GM12878 (cell line): ENCODE data around the gene APOO. TPM values are rescaled to one million over a fixed set of nuclear protein-coding genes. Genes with fewer than 3 reads are reported as not detected.

Experiments
- ATAC-seq: fragments of 200-7000 bp; cut with Tn5 transposase; 3 replicates; pipeline ENCODE4 v1.9.1; 2020; ENCODE audit warnings: mild to moderate bottlenecking, moderate library complexity
- BruUV-seq: library from RNA; stranded (reverse); fragments of 400-500 nt; replicated peaks from 2 replicates; lab custom pipeline; 2021; lab: Mats Ljungman, UMichigan
- CTCF ChIA-PET: fragments of 300-600 bp; sonication (Branson Sonifier 250); formaldehyde crosslinking; extraction: SDS; loops from one replicate; lab custom pipeline; 2021; ENCODE audit warnings: inconsistent platforms; lab: Yijun Ruan, JAX
- POLR2A ChIA-PET: fragments of 350-600 bp; formaldehyde crosslinking; extraction: SDS; loops from one replicate; lab custom pipeline; 2021; ENCODE audit warnings: inconsistent platforms; lab: Charles Lee
- RAD21 ChIA-PET: fragments of 300-600 bp; sonication (Branson Sonifier 250); formaldehyde crosslinking; loops from one replicate; lab custom pipeline; 2023; ENCODE audit warnings: antibody characterized with exemption; ENCODE audit not compliant: unreplicated experiment; lab: Charles Lee
- SMC1A ChIA-PET: fragments of 300-600 bp; sonication (Branson Sonifier 250); formaldehyde crosslinking; loops from one replicate; lab custom pipeline; 2023; ENCODE audit not compliant: unreplicated experiment, uncharacterized antibody; lab: Charles Lee
- DNase-seq: peaks from one replicate; pipeline ENCODE4 v3.0.0-alpha.2; 2011; ENCODE audit warnings: low read depth, low spot score
- FAIRE-seq: peaks from 3 replicates; lab custom pipeline; 2011; peaks lifted over from hg19 to GRCh38; lab: Jason Lieb, UNC
- H2AFZ ChIP-seq: 2 replicates; pipeline ENCODE4 v1.6.0; 2011; ENCODE audit warnings: low read depth, low read length, control low read depth; ENCODE audit not compliant: control insufficient read depth
- H3K27ac ChIP-seq: 2 replicates; pipeline ENCODE4 v1.5.1; 2011; ENCODE audit warnings: control low read depth; ENCODE audit not compliant: control insufficient read depth, insufficient read depth
- H3K27me3 ChIP-seq, 2 experiments: replicated peaks in 1 of 2; 2 replicates each; pipeline versions ENCODE4 v1.6.0 to v1.6.1; 2011; ENCODE audit warnings: low read length in 1 of 2; ENCODE audit not compliant: control insufficient read depth in 2 of 2, insufficient read depth in 2 of 2
- H3K36me3 ChIP-seq, 2 experiments: 2 replicates each; pipeline ENCODE4 v1.5.1; 2011; ENCODE audit warnings: low read length in 1 of 2; ENCODE audit not compliant: control insufficient read depth in 2 of 2, insufficient read depth in 2 of 2
- H3K4me1 ChIP-seq: 2 replicates; pipeline ENCODE4 v1.6.1; 2011; ENCODE audit warnings: mild to moderate bottlenecking, low read length, moderate library complexity, mixed read lengths; ENCODE audit not compliant: control insufficient read depth, insufficient read depth
- H3K4me2 ChIP-seq: 2 replicates; pipeline ENCODE4 v1.6.0; 2011; ENCODE audit warnings: control low read depth; ENCODE audit not compliant: control insufficient read depth, insufficient read depth
- H3K4me3 ChIP-seq: fragments of 200-600 bp; sonication (generic); 2 replicates; pipeline ENCODE4 v1.5.1; 2016
- H3K79me2 ChIP-seq: 2 replicates; pipeline ENCODE4 v1.6.0; 2011; ENCODE audit warnings: low read length; ENCODE audit not compliant: control insufficient read depth, insufficient read depth
- H3K9ac ChIP-seq: 2 replicates; pipeline ENCODE4 v1.8.0; 2011; ENCODE audit warnings: low read length, control low read depth, mixed read lengths; ENCODE audit not compliant: control insufficient read depth, insufficient read depth
- H3K9me3 ChIP-seq: replicated peaks from 3 replicates; pipeline ENCODE4 v1.5.1; 2011; ENCODE audit warnings: mild to moderate bottlenecking, low read length; ENCODE audit not compliant: control insufficient read depth, insufficient read depth
- H4K20me1 ChIP-seq: 2 replicates; pipeline ENCODE4 v1.6.0; 2011; ENCODE audit not compliant: control insufficient read depth, insufficient read depth
- BCLAF1 ChIP-seq: fragments of 450-650 bp; IDR thresholded peaks from 2 replicates; pipeline ENCODE4 v1.6.1; 2017; ENCODE audit warnings: antibody characterized with exemption, mild to moderate bottlenecking, moderate library complexity
- FOS ChIP-seq: IDR thresholded peaks from 3 replicates; pipeline ENCODE4 v1.6.1; 2011; ENCODE audit warnings: borderline replicate concordance; ENCODE audit not compliant: insufficient read length; ENCODE audit errors: extremely low read depth
- GABPA ChIP-seq: IDR thresholded peaks from 2 replicates; pipeline ENCODE4 v1.6.1; 2014; ENCODE audit warnings: antibody characterized with exemption, low read depth, mild to moderate bottlenecking, inconsistent platforms
- GATAD2B ChIP-seq: fragments of 450-650 bp; conservative IDR thresholded peaks from 2 replicates; pipeline ENCODE4 v1.6.1; 2017; ENCODE audit warnings: low read depth, mild to moderate bottlenecking, moderate library complexity
- IKZF1 ChIP-seq: fragments of 450-650 bp; conservative IDR thresholded peaks from 2 replicates; pipeline ENCODE4 v1.6.1; 2017; ENCODE audit warnings: antibody characterized with exemption, mild to moderate bottlenecking
- MYB ChIP-seq: fragments of 150-350 bp; IDR thresholded peaks from 2 replicates; pipeline ENCODE4 v1.6.1; 2014; ENCODE audit warnings: mild to moderate bottlenecking, low read depth, low read length, borderline replicate concordance
- NR2C2 ChIP-seq: IDR thresholded peaks from 2 replicates; pipeline ENCODE4 v1.6.1; 2011; ENCODE audit warnings: borderline replicate concordance, low read depth; ENCODE audit not compliant: control insufficient read depth, insufficient read length
- POLR2A ChIP-seq: IDR thresholded peaks from 2 replicates; pipeline ENCODE4 v1.6.1; 2011; ENCODE audit warnings: low read depth, mild to moderate bottlenecking, low read length
- RELA ChIP-seq: fragments of 450-650 bp; IDR thresholded peaks from 2 replicates; pipeline ENCODE4 v1.8.0; 2014; ENCODE audit warnings: borderline replicate concordance; ENCODE audit not compliant: partially characterized antibody
- SIX5 ChIP-seq: IDR thresholded peaks from 2 replicates; pipeline ENCODE4 v1.6.1; 2011; ENCODE audit warnings: mild to moderate bottlenecking, low read depth, low read length, moderate library complexity; ENCODE audit not compliant: severe bottlenecking
- SRF ChIP-seq, 2 experiments: IDR thresholded peaks; 2 replicates each; pipeline ENCODE4 v1.6.1; 2011; ENCODE audit warnings: low read depth in 2 of 2, low read length in 2 of 2, mild to moderate bottlenecking in 1 of 2, moderate library complexity in 1 of 2
- USF1 ChIP-seq: IDR thresholded peaks from 2 replicates; pipeline ENCODE4 v1.6.1; 2011; ENCODE audit warnings: borderline replicate concordance, low read depth, mild to moderate bottlenecking, moderate library complexity, mixed read lengths, low read length; ENCODE audit not compliant: insufficient read depth; ENCODE audit errors: extremely low read length
- YBX1 ChIP-seq: fragments of 450-650 bp; IDR thresholded peaks from 2 replicates; pipeline ENCODE4 v1.6.1; 2016; ENCODE audit warnings: antibody characterized with exemption
- WGBS: methylation state at CpG from one replicate; pipeline ENCODE4 v1.1.6; 2016; ENCODE audit warnings: low lambda C conversion rate; ENCODE audit not compliant: insufficient replicate concordance, insufficient coverage; ENCODE audit errors: missing lambda C conversion rate; 5-methylcytosine and 5-hydroxymethylcytosine counted together
- in situ Hi-C: fragments of 300-500 bp; cut with MboI; formaldehyde crosslinking; loops from 9 replicates; pipeline ENCODE4 v1.14.3; 2018; ENCODE audit warnings: mixed read lengths
- intact Hi-C: fragments of 100-400 bp; cut with micrococcal nuclease; formaldehyde crosslinking; loops from one replicate; pipeline ENCODE4 v1.14.2; 2022; ENCODE audit not compliant: unreplicated experiment
- polyA plus RNA-seq, 11 experiments: library from polyadenylated mRNA; depleted of rRNA in 4 of 11; unstranded in 6 of 11; stranded (reverse) in 5 of 11; fragments of >200 nt; fragmentation: Nextera tagmentation in 4 of 11; fragmentation: Illumina TruSeq in 1 of 11; extraction: Ambion mirVana in 4 of 11; extraction: Trizol in 1 of 11; gene quantifications; 1 replicate in 1 of 11; 2 replicates in 10 of 11; pipeline versions ENCODE4 v1.2.1 to v1.2.3, GENCODE V29; 2011 to 2016; ENCODE audit warnings: inconsistent platforms in 2 of 11, missing spikeins in 2 of 11, low read depth in 1 of 11
- total RNA-seq, 4 experiments: library from RNA; depleted of rRNA in 3 of 4; stranded (reverse); fragments of >200 nt in 3 of 4; fragmentation: Illumina TruSeq in 1 of 4; extraction: Trizol in 1 of 4; gene quantifications; 2 replicates each; pipeline versions ENCODE4 v1.2.1 to v1.2.3, GENCODE V29; 2013 to 2021

Gene APOO
- total and polyA plus RNA-seq, 10 of the 15 experiments (the other 5 are each of a cell fraction or from before 2014, with no cell fraction given), result 20.7 to 68.7 (median 35.5) TPM

- CTCF ChIA-PET, result no interaction called here
- no peak for TF ChIP-seq YBX1
- WGBS, result 51% methylated on average over 3 of the region's 3 CpGs
- in situ Hi-C loops (no loop called here), intact Hi-C loops (no loop called here)
- Histone ChIP-seq H3K4me1 (no peaks in the 10 kb centered on the region), H3K27ac (no peak overlapping the region), H3K36me3 (no peaks in the 10 kb centered on the region), H4K20me1 (no peaks in the 10 kb centered on the region), H3K4me3 (no peak overlapping the region), H3K9me3 (no peaks in the 10 kb centered on the region), H3K79me2 (no peaks in the 10 kb centered on the region), H3K27me3 (no peaks in the 10 kb centered on the region), H3K9ac (no peak overlapping the region), H3K4me2 (no peak overlapping the region), H2AFZ (no peak overlapping the region)
- POLR2A ChIA-PET, result interaction anchor here (0.9 kb wide), 1 partner anchor 27 kb away, joined by 4 read pairs; no protein-coding TSS in a partner anchor
- ATAC-seq, result no peak
- FAIRE-seq, result no peak
- RAD21 ChIA-PET, result no interaction called here
- DNase-seq, result no peak
- SMC1A ChIA-PET, result interaction anchor here (0.7 to 1.4 kb wide), 4 partner anchors 10 to 158 kb away, joined by 3 to 4 read pairs (median 3); no protein-coding TSS in a partner anchor
- BruUV-seq, result no TSS peak
These were observed 52.8 kb downstream of the APOO start for GRCh38 chrX:23854945-23855344.

GRCh38 chrX:23854122-23854521, 53.6 kb downstream of the APOO start:
- Histone ChIP-seq H3K4me2 (no peak overlapping the region), H2AFZ (no peak overlapping the region), H3K4me1 (no peaks in the 10 kb centered on the region), H3K36me3 (no peaks in the 10 kb centered on the region), H3K79me2 (no peaks in the 10 kb centered on the region), H3K27me3 (no peaks in the 10 kb centered on the region), H3K4me3 (no peak overlapping the region), H3K27ac (no peak overlapping the region), H4K20me1 (no peaks in the 10 kb centered on the region), H3K9ac (no peak overlapping the region), H3K9me3 (no peaks in the 10 kb centered on the region)
- SMC1A ChIA-PET, result interaction anchor here (1.1 to 1.4 kb wide), 2 partner anchors 9 to 159 kb away, joined by 3 to 4 read pairs; no protein-coding TSS in a partner anchor
- CTCF ChIA-PET, result no interaction called here
- ATAC-seq (no peak), DNase-seq (no peak), FAIRE-seq (no peak)
- RAD21 ChIA-PET, result no interaction called here
- 82% methylated on average over 4 of the region's 4 CpGs for WGBS
- in situ Hi-C loops (no loop called here), intact Hi-C loops (no loop called here)
- no TSS peak for BruUV-seq
- POLR2A ChIA-PET, result interaction anchor here (0.9 kb wide), 1 partner anchor 27 kb away, joined by 4 read pairs; no protein-coding TSS in a partner anchor
- no peak for TF ChIP-seq GATAD2B
- no peak for TF ChIP-seq SRF (IDR thresholded peaks at IDR 0.05; ENCODE audit: low read depth in 2 of 2, low read length in 2 of 2)
- no peak for TF ChIP-seq BCLAF1
- TF ChIP-seq IKZF1, result no peak
- no peak for TF ChIP-seq RELA
- TF ChIP-seq NR2C2, result no peak
- no peak for TF ChIP-seq MYB
- no peak for TF ChIP-seq FOS
- no peak for TF ChIP-seq SIX5
- TF ChIP-seq GABPA, result no peak
- TF ChIP-seq USF1, result no peak
- TF ChIP-seq POLR2A, result no peak
